22Rv1 (cell line): Measurements from ENCODE around the gene ATP10A.
"Not testable (repeated sequence)": the region's sequence is repeated elsewhere in the genome, so short reads cannot be mapped to it uniquely, and the experiment has no call there.

Experiments
- H3K27ac ChIP-seq: fragments of 450-650 bp; 2 replicates; pipeline ENCODE4 v1.5.1; 2017
- CTCF ChIP-seq: fragments of 450-650 bp; IDR thresholded peaks from 2 replicates; pipeline ENCODE4 v1.5.1; 2017; ENCODE audit warnings: mild to moderate bottlenecking
- ZFX ChIP-seq: fragments of 450-650 bp; IDR thresholded peaks from 2 replicates; pipeline ENCODE4 v1.6.1; 2017; ENCODE audit warnings: antibody characterized with exemption, borderline replicate concordance

Gene ATP10A

DNA sequence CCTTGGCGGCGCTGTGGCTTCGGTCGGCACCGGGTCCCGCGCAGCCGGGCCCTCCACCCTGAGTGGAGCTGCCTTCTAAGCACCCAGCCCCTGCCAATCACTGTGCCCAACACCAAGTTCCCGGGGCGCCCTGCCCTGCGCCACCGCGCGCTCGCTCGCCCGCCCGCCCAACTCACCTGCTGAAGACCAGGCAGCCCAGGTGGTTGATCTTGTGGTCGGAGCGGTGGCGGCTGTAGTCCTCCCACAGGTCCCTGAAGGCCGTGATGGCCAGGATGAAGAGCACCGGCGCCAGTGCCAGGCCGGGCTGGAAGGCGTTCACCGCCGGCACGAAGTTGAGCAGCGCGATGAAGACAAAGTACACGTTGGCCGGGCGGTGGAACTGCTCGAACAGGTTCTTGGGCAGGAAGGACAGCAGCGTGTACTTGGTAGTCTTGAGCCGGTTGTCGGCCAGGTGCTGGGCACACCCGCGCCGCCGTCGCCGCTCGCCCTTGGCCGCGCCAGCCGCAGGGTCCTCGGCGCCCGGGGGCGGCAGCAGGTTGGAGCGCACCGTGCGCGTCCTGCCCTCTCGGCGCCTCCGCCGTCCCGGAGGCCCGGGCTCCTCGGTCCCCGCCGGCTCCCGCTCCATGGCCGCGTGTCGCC lies 536 bp downstream of the ATP10A start:
- H3K27ac ChIP-seq, result no peak overlapping the region
- no peak for TF ChIP-seq ZFX
- no peak for TF ChIP-seq CTCF

DNA sequence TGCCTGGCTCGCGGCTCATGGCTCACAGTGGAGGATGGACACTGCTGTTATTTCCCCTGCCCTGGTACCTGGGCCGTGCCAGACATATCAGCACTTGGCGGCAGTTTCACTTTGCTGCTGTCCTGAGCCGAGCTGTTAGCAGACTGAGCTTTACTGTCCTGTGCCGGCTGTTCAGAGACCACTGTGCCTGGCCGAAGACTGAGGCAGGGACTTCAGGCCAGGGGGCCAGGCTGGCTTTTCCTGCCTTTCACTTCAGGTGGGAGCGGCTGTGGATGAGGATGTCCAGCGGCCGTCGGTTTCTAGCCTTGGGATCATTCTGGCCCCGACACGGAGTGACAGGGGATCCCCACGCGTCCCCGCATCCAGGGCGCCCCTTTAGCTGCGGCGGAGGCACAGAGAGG lies 1.1 kb downstream of the ATP10A start:
- no peak overlapping the region for H3K27ac ChIP-seq
- TF ChIP-seq CTCF (no peak), ZFX (no peak)

GRCh38 chr15:25860885-25861866 lies 2.0 kb downstream of the ATP10A start:
- H3K27ac ChIP-seq, result no peak overlapping the region
- no peak for TF ChIP-seq CTCF
- TF ChIP-seq ZFX, result no peak

- no peak overlapping the region for H3K27ac ChIP-seq
- TF ChIP-seq ZFX, result no peak
- no peak for TF ChIP-seq CTCF
Measured at GRCh38 chr15:25859838-25860645, 3.1 kb downstream of the ATP10A start.

DNA sequence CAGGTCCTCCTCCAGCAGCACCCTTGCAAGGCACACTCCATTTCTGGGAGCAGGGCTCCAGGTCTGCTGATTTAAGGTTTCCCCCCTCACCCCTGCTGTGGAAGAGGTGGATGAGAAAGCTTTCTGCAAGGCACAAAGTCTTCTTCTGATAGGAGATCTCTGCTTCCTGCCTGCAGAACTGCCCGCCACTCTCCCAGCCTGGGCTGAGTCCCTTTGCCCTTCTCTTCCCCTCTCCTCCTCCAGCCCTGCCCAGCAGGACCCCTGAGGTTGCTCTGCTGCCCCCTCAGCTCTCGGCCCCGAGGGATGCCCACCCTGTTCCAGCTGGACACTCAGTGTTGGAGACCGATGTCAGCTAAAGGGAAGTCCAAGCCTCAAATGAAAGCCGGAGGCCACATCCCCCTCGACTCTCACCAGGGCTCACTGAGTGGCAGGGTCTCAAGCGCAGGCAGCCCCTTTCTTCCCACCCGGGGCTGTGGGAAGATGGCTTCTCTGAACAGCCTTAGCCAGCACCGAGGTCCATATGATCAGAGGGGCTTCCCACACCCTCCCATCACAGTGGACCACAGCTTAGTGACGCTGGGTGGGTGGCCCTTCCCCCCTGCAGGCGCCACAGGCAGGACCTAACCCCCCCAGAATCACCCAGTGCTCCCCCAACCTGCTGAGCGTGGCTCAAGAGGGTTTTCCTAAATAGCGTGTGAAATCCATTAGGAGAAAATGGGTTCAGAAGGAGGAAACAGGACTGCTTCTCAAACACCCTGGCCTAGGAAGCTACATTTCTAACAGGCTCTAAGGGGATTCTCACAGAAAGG lies 4.0 kb downstream of the ATP10A start:
- TF ChIP-seq CTCF, result no peak
- TF ChIP-seq ZFX, result no peak
- no peak overlapping the region for H3K27ac ChIP-seq

DNA sequence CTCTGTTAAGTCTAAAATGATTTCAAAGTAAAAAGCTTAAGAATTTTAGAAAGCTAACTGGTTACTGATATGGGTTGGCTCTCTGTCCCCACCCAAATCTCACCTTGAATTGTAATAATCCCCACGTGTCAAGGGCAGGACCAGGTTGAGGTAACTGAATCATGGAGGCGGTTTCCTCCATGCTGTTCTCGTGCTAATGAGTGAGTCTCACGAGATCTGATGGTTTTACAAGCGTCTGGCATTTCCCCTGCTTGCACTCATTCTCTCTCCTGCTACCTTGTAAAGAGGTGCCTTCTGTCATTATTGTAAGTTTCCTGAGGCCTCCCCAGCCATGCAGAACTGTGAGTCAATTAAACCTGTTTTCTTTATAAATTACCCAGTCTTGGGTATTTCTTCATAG lies 7.1 kb downstream of the ATP10A start:
- H3K27ac ChIP-seq, result not testable (repeated sequence)
